GM23338 (cell line): ENCODE results near the gene SIAE. TPM values are rescaled to one million over a fixed set of nuclear protein-coding genes. Genes with fewer than 3 reads are reported as not detected.

Experiments
- ATAC-seq: fragments of 200-7000 bp; cut with Tn5 transposase; 3 replicates; pipeline ENCODE4 v1.9.1; 2020
- DNase-seq: peaks from one replicate; pipeline ENCODE4 v3.0.0-alpha.2; 2015; ENCODE audit warnings: low spot score
- H2AFZ ChIP-seq: fragments of 200-600 bp; sonication (generic); 2 replicates; pipeline ENCODE4 v1.8.0; 2016; ENCODE audit warnings: antibody characterized with exemption, mild to moderate bottlenecking, moderate library complexity
- H3F3A ChIP-seq: fragments of 200-600 bp; sonication (generic); replicated peaks from 2 replicates; pipeline ENCODE4 v1.8.0; 2017; ENCODE audit warnings: antibody characterized with exemption, mixed run types, low read depth
- H3K27ac ChIP-seq: fragments of 200-600 bp; sonication (generic); 2 replicates; pipeline ENCODE4 v1.6.1; 2016; ENCODE audit warnings: low read depth
- H3K27me3 ChIP-seq: fragments of 200-600 bp; sonication (generic); 2 replicates; pipeline ENCODE4 v1.8.0; 2016; ENCODE audit warnings: mild to moderate bottlenecking, mixed run types, moderate library complexity; ENCODE audit not compliant: insufficient read depth
- H3K36me3 ChIP-seq: fragments of 200-600 bp; sonication (generic); 2 replicates; pipeline ENCODE4 v1.8.0; 2016; ENCODE audit warnings: mild to moderate bottlenecking; ENCODE audit not compliant: insufficient read depth
- H3K4me1 ChIP-seq: fragments of 200-600 bp; sonication (generic); 2 replicates; pipeline ENCODE4 v1.8.0; 2016; ENCODE audit warnings: mild to moderate bottlenecking, moderate library complexity; ENCODE audit not compliant: insufficient read depth
- H3K4me2 ChIP-seq: fragments of 200-600 bp; sonication (generic); 2 replicates; pipeline ENCODE4 v1.7.1; 2017; ENCODE audit warnings: mixed run types
- H3K4me3 ChIP-seq: fragments of 200-600 bp; sonication (generic); 2 replicates; pipeline ENCODE4 v1.6.1; 2016; ENCODE audit warnings: mixed run types
- H3K79me2 ChIP-seq: fragments of 200-600 bp; sonication (generic); replicated peaks from 2 replicates; pipeline ENCODE4 v1.8.0; 2017; ENCODE audit warnings: mild to moderate bottlenecking; ENCODE audit not compliant: insufficient read depth
- H3K9me2 ChIP-seq: fragments of 200-600 bp; sonication (generic); 2 replicates; pipeline ENCODE4 v1.8.0; 2017; ENCODE audit not compliant: insufficient read depth
- H4K20me1 ChIP-seq: fragments of 200-600 bp; sonication (generic); replicated peaks from 2 replicates; pipeline ENCODE4 v1.8.0; 2017; ENCODE audit warnings: mild to moderate bottlenecking; ENCODE audit not compliant: insufficient read depth
- H3K27ac Mint-ChIP-seq: 2 replicates; pipeline ENCODE4 v1.8.0; 2020; ENCODE audit warnings: inconsistent platforms, mild to moderate bottlenecking, moderate library complexity, mixed read lengths
- H3K27me3 Mint-ChIP-seq: 3 replicates; pipeline ENCODE4 v1.8.0; 2022; ENCODE audit warnings: low read depth, mild to moderate bottlenecking, moderate library complexity, mixed read lengths, inconsistent platforms; ENCODE audit not compliant: insufficient read depth, poor library complexity
- H3K36me3 Mint-ChIP-seq: 3 replicates; pipeline ENCODE4 v1.8.0; 2021; ENCODE audit warnings: low read depth, mild to moderate bottlenecking, inconsistent platforms, moderate library complexity, mixed read lengths
- H3K4me1 Mint-ChIP-seq: 3 replicates; pipeline ENCODE4 v1.8.0; 2020; ENCODE audit warnings: mild to moderate bottlenecking, inconsistent platforms, mixed read lengths
- H3K4me3 Mint-ChIP-seq: 3 replicates; pipeline ENCODE4 v1.8.0; 2021; ENCODE audit warnings: moderate library complexity, mild to moderate bottlenecking, inconsistent platforms, mixed read lengths
- H3K9me3 Mint-ChIP-seq: 3 replicates; pipeline ENCODE4 v1.8.0; 2020; ENCODE audit warnings: moderate library complexity, mild to moderate bottlenecking, inconsistent platforms, mixed read lengths
- ETS1 ChIP-seq: IDR thresholded peaks from 2 replicates; pipeline ENCODE4 v1.6.1; 2016; ENCODE audit warnings: antibody characterized with exemption
- EZH2 ChIP-seq: fragments of 200-600 bp; sonication (generic); IDR thresholded peaks from one replicate; pipeline ENCODE4 v1.8.0; 2017; ENCODE audit warnings: antibody characterized with exemption, mild to moderate bottlenecking, low read depth; ENCODE audit not compliant: unreplicated experiment
- EZH2phosphoT487 ChIP-seq: fragments of 200-600 bp; sonication (generic); IDR thresholded peaks from one replicate; pipeline ENCODE4 v1.8.1; 2018; ENCODE audit warnings: antibody characterized with exemption; ENCODE audit not compliant: unreplicated experiment
- JUNB ChIP-seq: IDR thresholded peaks from one replicate; pipeline ENCODE4 v1.6.1; 2016; ENCODE audit warnings: antibody characterized with exemption; ENCODE audit not compliant: unreplicated experiment
- NANOG ChIP-seq: IDR thresholded peaks from 2 replicates; pipeline ENCODE4 v1.6.1; 2016; ENCODE audit warnings: antibody characterized with exemption, borderline replicate concordance
- REST ChIP-seq: IDR thresholded peaks from one replicate; pipeline ENCODE4 v1.6.1; 2018; ENCODE audit warnings: antibody characterized with exemption; ENCODE audit not compliant: unreplicated experiment
- STAT1 ChIP-seq: IDR thresholded peaks from one replicate; pipeline ENCODE4 v1.6.1; 2016; ENCODE audit warnings: antibody characterized with exemption; ENCODE audit not compliant: unreplicated experiment
- ZNF114 ChIP-seq: fragments of 250-450 bp; sonication (Bioruptor Pico); IDR thresholded peaks from 2 replicates; pipeline ENCODE4 v1.5.0; 2020; ENCODE audit warnings: mild to moderate bottlenecking, moderate library complexity
- ZNF331 ChIP-seq: fragments of 250-450 bp; sonication (Bioruptor Pico); IDR thresholded peaks from 2 replicates; pipeline ENCODE4 v1.5.0; 2020; ENCODE audit warnings: low read depth, mild to moderate bottlenecking, moderate library complexity
- polyA plus RNA-seq: library from polyadenylated mRNA; unstranded; fragments of >200 nt; fragmentation: Nextera tagmentation; extraction: Ambion mirVana; gene quantifications from 2 replicates; pipeline ENCODE4 v1.2.1, GENCODE V29; 2016
- total RNA-seq: library from RNA; depleted of rRNA; stranded (reverse); fragments of >200 nt; shearing (Covaris generic); gene quantifications from 2 replicates; pipeline ENCODE4 v1.2.3, GENCODE V29; 2014
- TF ChIP-seq, protein P1 (sequence below), 2 experiments: fragments of 200-600 bp in 1 of 2; sonication (generic) in 1 of 2; conservative IDR thresholded peaks; 2 replicates each; pipeline versions ENCODE4 v1.5.1 to v1.6.1; 2016 to 2017; ENCODE audit warnings: antibody characterized with exemption in 2 of 2, low read depth in 2 of 2, mild to moderate bottlenecking in 2 of 2, moderate library complexity in 1 of 2

The SIAE gene
- total and polyA plus RNA-seq, 2 experiments from 2014 or later: 1.1 to 1.7 TPM

GRCh38 chr11:124625504-124626168, 47.9 kb downstream of the SIAE start (continued):
- TF ChIP-seq ETS1: no peak
- no peak for TF ChIP-seq STAT1
- TF ChIP-seq ZNF114 (CRISPR knock-in tag): no peak

DNA sequence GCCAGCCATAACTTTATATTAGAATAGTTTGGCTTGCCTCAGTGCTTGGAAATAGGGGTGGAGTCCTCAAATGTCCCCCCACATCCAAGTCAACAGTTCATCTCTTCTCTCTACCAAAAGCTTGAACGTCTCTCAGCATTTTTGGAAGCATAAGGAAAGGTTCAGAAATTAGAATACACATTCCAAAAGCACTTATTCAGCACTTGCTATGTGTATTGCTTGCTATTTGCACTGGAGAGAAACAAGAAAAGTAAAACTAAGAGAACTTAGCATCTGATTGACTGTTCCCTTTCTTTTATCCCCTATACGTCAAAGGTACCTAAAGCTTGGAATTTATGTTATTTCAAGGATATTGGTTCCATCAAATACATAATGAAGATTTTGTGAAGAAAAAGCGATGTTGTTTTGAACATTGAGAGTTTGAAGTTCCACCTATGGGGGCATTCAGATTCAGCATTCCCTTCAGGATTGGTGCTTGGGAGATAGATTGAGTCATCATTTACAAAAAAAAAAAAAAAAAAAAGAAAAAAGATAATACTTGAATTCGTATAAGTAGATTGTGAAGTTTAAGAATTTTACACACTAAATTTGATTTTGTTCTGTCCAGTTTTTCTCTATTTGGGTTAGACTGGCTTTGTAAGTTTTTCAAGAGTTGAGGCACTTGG, 49.5 kb downstream of the SIAE start:
- no peak for DNase-seq
- Histone ChIP-seq H3K36me3 (peaks cover 27% of the 10 kb centered on the region), H3F3A (no peaks in the 10 kb centered on the region), H2AFZ (no peak overlapping the region), H3K27me3 (peaks cover 4% of the 10 kb centered on the region; the same call in 1 of the 2 replicates), H3K9me2 (no peaks in the 10 kb centered on the region), H3K4me2 (peak overlapping the region; percentile 97), H4K20me1 (peaks cover 14% of the 10 kb centered on the region; the same call in 1 of the 2 replicates), H3K4me1 (peaks cover 5% of the 10 kb centered on the region), H3K4me3 (peak overlapping the region; percentile 96), H3K27ac (no peak overlapping the region), H3K79me2 (peaks cover 27% of the 10 kb centered on the region)
- TF ChIP-seq NANOG (no peak), REST (no peak), ZNF331 (CRISPR knock-in tag) (no peak), EZH2phosphoT487 (no peak), EZH2 (no peak), JUNB (no peak), STAT1 (no peak)
- TF ChIP-seq, protein P1, sequence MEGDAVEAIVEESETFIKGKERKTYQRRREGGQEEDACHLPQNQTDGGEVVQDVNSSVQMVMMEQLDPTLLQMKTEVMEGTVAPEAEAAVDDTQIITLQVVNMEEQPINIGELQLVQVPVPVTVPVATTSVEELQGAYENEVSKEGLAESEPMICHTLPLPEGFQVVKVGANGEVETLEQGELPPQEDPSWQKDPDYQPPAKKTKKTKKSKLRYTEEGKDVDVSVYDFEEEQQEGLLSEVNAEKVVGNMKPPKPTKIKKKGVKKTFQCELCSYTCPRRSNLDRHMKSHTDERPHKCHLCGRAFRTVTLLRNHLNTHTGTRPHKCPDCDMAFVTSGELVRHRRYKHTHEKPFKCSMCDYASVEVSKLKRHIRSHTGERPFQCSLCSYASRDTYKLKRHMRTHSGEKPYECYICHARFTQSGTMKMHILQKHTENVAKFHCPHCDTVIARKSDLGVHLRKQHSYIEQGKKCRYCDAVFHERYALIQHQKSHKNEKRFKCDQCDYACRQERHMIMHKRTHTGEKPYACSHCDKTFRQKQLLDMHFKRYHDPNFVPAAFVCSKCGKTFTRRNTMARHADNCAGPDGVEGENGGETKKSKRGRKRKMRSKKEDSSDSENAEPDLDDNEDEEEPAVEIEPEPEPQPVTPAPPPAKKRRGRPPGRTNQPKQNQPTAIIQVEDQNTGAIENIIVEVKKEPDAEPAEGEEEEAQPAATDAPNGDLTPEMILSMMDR (conservative IDR thresholded peaks at IDR 0.05; ENCODE audit: low read depth in 2 of 2): no peak
- H3K36me3 Mint-ChIP-seq: peaks cover 33% of the 10 kb centered on the region
- H3K9me3 Mint-ChIP-seq: no peaks in the 10 kb centered on the region
- ATAC-seq: no peak
- peaks cover 11% of the 10 kb centered on the region for H3K4me1 Mint-ChIP-seq
- H3K4me3 Mint-ChIP-seq: peak overlapping the region; percentile 94
- peaks cover 7% of the 10 kb centered on the region for H3K27me3 Mint-ChIP-seq
- no peak overlapping the region for H3K27ac Mint-ChIP-seq
